Uterus (tissue), 2 donors: Measurements from ENCODE around the gene TOLLIP.

Source experiments
- POLR2A ChIP-seq, 2 donors: fragments of 450-650 bp; IDR thresholded peaks; one replicate each; pipeline ENCODE4 v1.6.1; 2016; ENCODE audit warnings: antibody characterized with exemption in 2 of 2, mild to moderate bottlenecking in 1 of 2, moderate library complexity in 1 of 2
- TF ChIP-seq, protein P1 (sequence below), 4 experiments: fragments of 200-600 bp in 2 of 4; fragments of 450-650 bp in 2 of 4; sonication (generic) in 2 of 4; IDR thresholded peaks; one replicate each; pipeline ENCODE4 v1.5.1; 2016 to 2019; ENCODE audit warnings: antibody characterized with exemption in 4 of 4, mild to moderate bottlenecking in 2 of 4, moderate library complexity in 1 of 4

GRCh38 chr11:1299621-1300020 lies 9.8 kb downstream of the TOLLIP start:
- TF ChIP-seq, protein P1, sequence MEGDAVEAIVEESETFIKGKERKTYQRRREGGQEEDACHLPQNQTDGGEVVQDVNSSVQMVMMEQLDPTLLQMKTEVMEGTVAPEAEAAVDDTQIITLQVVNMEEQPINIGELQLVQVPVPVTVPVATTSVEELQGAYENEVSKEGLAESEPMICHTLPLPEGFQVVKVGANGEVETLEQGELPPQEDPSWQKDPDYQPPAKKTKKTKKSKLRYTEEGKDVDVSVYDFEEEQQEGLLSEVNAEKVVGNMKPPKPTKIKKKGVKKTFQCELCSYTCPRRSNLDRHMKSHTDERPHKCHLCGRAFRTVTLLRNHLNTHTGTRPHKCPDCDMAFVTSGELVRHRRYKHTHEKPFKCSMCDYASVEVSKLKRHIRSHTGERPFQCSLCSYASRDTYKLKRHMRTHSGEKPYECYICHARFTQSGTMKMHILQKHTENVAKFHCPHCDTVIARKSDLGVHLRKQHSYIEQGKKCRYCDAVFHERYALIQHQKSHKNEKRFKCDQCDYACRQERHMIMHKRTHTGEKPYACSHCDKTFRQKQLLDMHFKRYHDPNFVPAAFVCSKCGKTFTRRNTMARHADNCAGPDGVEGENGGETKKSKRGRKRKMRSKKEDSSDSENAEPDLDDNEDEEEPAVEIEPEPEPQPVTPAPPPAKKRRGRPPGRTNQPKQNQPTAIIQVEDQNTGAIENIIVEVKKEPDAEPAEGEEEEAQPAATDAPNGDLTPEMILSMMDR (IDR thresholded peaks at IDR 0.05), result no peak
- no peak for TF ChIP-seq POLR2A (IDR thresholded peaks at IDR 0.05)
